Measurements from ENCODE around the gene JAK3.

GRCh38 chr19:17879466-17879865 lies 31.7 kb upstream of the JAK3 start:
- TF ChIP-seq CTCF (IDR thresholded peaks at IDR 0.05), result no peak
- TF ChIP-seq POLR2AphosphoS5 (IDR thresholded peaks at IDR 0.05), result no peak
- TF ChIP-seq POLR2A (IDR thresholded peaks at IDR 0.05), result no peak
- no peak for TF ChIP-seq EP300 (IDR thresholded peaks at IDR 0.05)
